IMR-90 (cell line): ENCODE data around the gene GSTM1. TPM values are rescaled to one million over a fixed set of nuclear protein-coding genes. Genes with fewer than 3 reads are reported as not detected.
"Not testable (repeated sequence)": the region's sequence is repeated elsewhere in the genome, so short reads cannot be mapped to it uniquely, and the experiment has no call there.

Experiments used
- ATAC-seq: fragments of 200-7000 bp; cut with Tn5 transposase; 2 replicates; pipeline ENCODE4 v1.9.1; 2020; ENCODE audit warnings: low read depth, mild to moderate bottlenecking, moderate library complexity
- BruUV-seq: library from RNA; stranded (reverse); fragments of 400-500 nt; replicated peaks from 2 replicates; lab custom pipeline; 2021; lab: Mats Ljungman, UMichigan
- CTCF ChIA-PET: fragments of 300-600 bp; formaldehyde crosslinking; extraction: SDS; loops from one replicate; lab custom pipeline; 2021; ENCODE audit warnings: antibody characterized with exemption; lab: Yijun Ruan, JAX
- POLR2A ChIA-PET: fragments of 300-600 bp; sonication (Branson Sonifier 250); formaldehyde crosslinking; loops from one replicate; lab custom pipeline; 2022; ENCODE audit warnings: antibody characterized with exemption; ENCODE audit not compliant: unreplicated experiment; lab: Charles Lee
- DNase-seq: peaks from one replicate; pipeline ENCODE4 v3.0.0; 2013
- H2AFZ ChIP-seq: replicated peaks from 2 replicates; pipeline ENCODE3; 2013; ENCODE audit warnings: low read length, mild to moderate bottlenecking; ENCODE audit not compliant: poor library complexity
- H2AK5ac ChIP-seq: 2 replicates; pipeline ENCODE4 v1.6.1; 2013; ENCODE audit warnings: low read depth, low read length, inconsistent platforms
- H2AK9ac ChIP-seq: replicated peaks from 2 replicates; pipeline ENCODE3; 2013; ENCODE audit warnings: mild to moderate bottlenecking, low read depth, low read length, moderate library complexity; ENCODE audit not compliant: poor library complexity
- H2BK120ac ChIP-seq: 2 replicates; pipeline ENCODE4 v1.6.1; 2013; ENCODE audit warnings: low read depth, low read length, inconsistent platforms
- H2BK15ac ChIP-seq: 3 replicates; pipeline ENCODE4 v1.6.1; 2013; ENCODE audit warnings: low read depth, low read length, inconsistent platforms
- H2BK20ac ChIP-seq: 2 replicates; pipeline ENCODE4 v1.6.1; 2013; ENCODE audit warnings: low read depth, mild to moderate bottlenecking, inconsistent platforms, low read length, moderate library complexity
- H2BK5ac ChIP-seq: 2 replicates; pipeline ENCODE4 v1.6.1; 2013; ENCODE audit warnings: mild to moderate bottlenecking, low read depth, low read length, inconsistent platforms; ENCODE audit not compliant: poor library complexity, severe bottlenecking
- H3K14ac ChIP-seq: replicated peaks from 2 replicates; pipeline ENCODE4 v1.6.1; 2013; ENCODE audit warnings: low read depth, low read length, inconsistent platforms
- H3K18ac ChIP-seq: 2 replicates; pipeline ENCODE4 v1.6.1; 2013; ENCODE audit warnings: low read depth, low read length, control low read depth
- H3K23ac ChIP-seq: 2 replicates; pipeline ENCODE4 v1.6.1; 2013; ENCODE audit warnings: low read depth, low read length, inconsistent platforms
- H3K27ac ChIP-seq: 2 replicates; pipeline ENCODE4 v1.5.1; 2013; ENCODE audit warnings: mild to moderate bottlenecking, control low read depth, low read length; ENCODE audit not compliant: insufficient read depth
- H3K27me3 ChIP-seq: 2 replicates; pipeline ENCODE4 v1.6.1; 2013; ENCODE audit warnings: low read length; ENCODE audit not compliant: control insufficient read depth, insufficient read depth
- H3K36me3 ChIP-seq: 2 replicates; pipeline ENCODE4 v1.6.1; 2013; ENCODE audit warnings: low read length, mixed read lengths; ENCODE audit not compliant: control insufficient read depth, insufficient read depth
- H3K4ac ChIP-seq: 2 replicates; pipeline ENCODE4 v1.6.1; 2013; ENCODE audit warnings: low read depth, low read length, inconsistent platforms
- H3K4me1 ChIP-seq: 2 replicates; pipeline ENCODE4 v1.6.1; 2013; ENCODE audit warnings: low read length, mixed read lengths; ENCODE audit not compliant: control insufficient read depth, insufficient read depth
- H3K4me2 ChIP-seq: 2 replicates; pipeline ENCODE4 v1.6.1; 2013; ENCODE audit warnings: low read depth, mild to moderate bottlenecking, control low read depth, low read length, moderate library complexity
- H3K4me3 ChIP-seq: 2 replicates; pipeline ENCODE4 v1.5.1; 2013; ENCODE audit warnings: low read depth, mild to moderate bottlenecking, control low read depth, low read length, moderate library complexity; ENCODE audit not compliant: insufficient read depth
- H3K56ac ChIP-seq: 2 replicates; pipeline ENCODE4 v1.6.1; 2013; ENCODE audit warnings: low read length, inconsistent platforms; ENCODE audit not compliant: insufficient read depth; ENCODE audit errors: extremely low read depth
- H3K79me1 ChIP-seq, 2 experiments: 2 replicates each; pipeline ENCODE4 v1.6.1; 2013; ENCODE audit warnings: low read length in 2 of 2, inconsistent platforms in 1 of 2, low read depth in 1 of 2
- H3K9ac ChIP-seq: 2 replicates; pipeline ENCODE4 v1.6.1; 2013; ENCODE audit warnings: low read depth, low read length, control low read depth
- H3K9me1 ChIP-seq: 2 replicates; pipeline ENCODE4 v1.6.1; 2013; ENCODE audit warnings: low read length, inconsistent platforms; ENCODE audit not compliant: insufficient read depth
- H3K9me3 ChIP-seq: 2 replicates; pipeline ENCODE4 v1.6.1; 2013; ENCODE audit warnings: low read length; ENCODE audit not compliant: control insufficient read depth, insufficient read depth
- H4K20me1 ChIP-seq: 2 replicates; pipeline ENCODE4 v1.6.1; 2013; ENCODE audit warnings: low read length, inconsistent platforms; ENCODE audit not compliant: insufficient read depth
- H4K5ac ChIP-seq: 2 replicates; pipeline ENCODE4 v1.6.1; 2013; ENCODE audit warnings: mild to moderate bottlenecking, low read depth, low read length, control low read depth
- H4K8ac ChIP-seq, 2 experiments: 2 replicates each; pipeline ENCODE4 v1.6.1; 2013; ENCODE audit warnings: low read depth in 2 of 2, low read length in 2 of 2, control low read depth in 1 of 2, inconsistent platforms in 1 of 2
- H4K91ac ChIP-seq: 2 replicates; pipeline ENCODE4 v1.6.1; 2013; ENCODE audit warnings: low read depth, low read length, inconsistent platforms; ENCODE audit not compliant: insufficient read depth
- WGBS, 2 experiments: methylation state at CpG; one replicate each; pipeline versions ENCODE4 v1.1.5 to v1.1.7; 2013; ENCODE audit warnings: missing lambda C conversion rate in 2 of 2; ENCODE audit not compliant: insufficient read length in 1 of 2; ENCODE audit errors: extremely low coverage in 2 of 2; 5-methylcytosine and 5-hydroxymethylcytosine counted together
- dilution Hi-C: fragments of 300-500 bp; cut with HindIII; formaldehyde crosslinking; loops from one replicate; pipeline ENCODE4 v1.14.3; 2018; ENCODE audit warnings: low sequenced_read_pairs; ENCODE audit not compliant: unreplicated experiment
- in situ Hi-C: fragments of 300-500 bp; cut with MboI; formaldehyde crosslinking; loops from 3 replicates; pipeline ENCODE4 v1.14.3; 2019; ENCODE audit warnings: low sequenced_read_pairs, inconsistent platforms, mixed read lengths
- intact Hi-C: fragments of 100-400 bp; cut with micrococcal nuclease; formaldehyde crosslinking; loops from 2 replicates; pipeline ENCODE4 v1.10.0; 2022
- polyA plus RNA-seq, 3 experiments: library from polyadenylated mRNA; depleted of rRNA; stranded (reverse); fragments of >200 nt; gene quantifications; 2 replicates each; pipeline ENCODE4 v1.2.3, GENCODE V29; 2012; ENCODE audit warnings: low replicate concordance in 1 of 3
- total RNA-seq: library from RNA; depleted of rRNA; stranded (reverse); fragments of >200 nt; gene quantifications from 2 replicates; pipeline ENCODE4 v1.2.3, GENCODE V29; 2012

The GSTM1 gene
- total and polyA plus RNA-seq, 2 of the 4 experiments (the other 2 are of a cell fraction) = not detected

DNA sequence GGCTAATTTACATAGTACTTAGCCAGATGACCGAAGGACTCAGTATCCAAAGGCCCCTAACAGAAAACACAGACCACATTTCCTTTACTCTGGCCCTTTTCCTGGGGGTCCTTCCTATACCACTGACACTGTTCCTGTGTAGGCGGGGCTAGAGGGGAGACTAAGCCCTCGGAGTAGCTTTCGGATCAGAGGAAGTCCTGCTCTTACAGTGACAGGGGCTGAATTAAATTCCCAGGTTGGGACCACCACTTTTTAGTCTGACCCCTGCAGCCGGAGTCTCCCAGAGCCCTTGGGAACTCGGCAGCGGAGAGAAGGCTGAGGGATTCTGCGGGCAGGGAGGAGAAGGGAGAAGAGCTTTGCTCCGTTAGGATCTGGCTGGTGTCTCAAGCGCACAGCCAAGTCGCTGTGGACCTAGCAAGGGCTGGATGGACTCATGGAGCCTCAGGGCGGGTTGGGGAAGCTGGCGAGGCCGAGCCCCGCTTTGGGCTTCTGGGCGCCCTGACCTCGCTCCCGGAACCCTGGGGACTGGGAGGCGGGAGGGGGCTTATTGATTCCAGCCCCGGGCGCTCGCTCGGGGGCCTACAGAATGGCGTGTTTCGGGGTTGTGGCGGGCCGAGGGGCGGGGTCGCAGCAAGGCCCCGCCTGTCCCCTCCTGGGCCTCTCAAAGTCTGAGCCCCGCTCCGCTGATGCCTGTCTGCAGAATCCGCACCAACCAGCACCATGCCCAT lies 24.1 kb downstream of the GSTM1 start, which contains the start of gene GSTM5:
Gene GSTM5 (plus strand): TSS at position 659 of the 728 bp plus-strand sequence. CDS start 62 bp downstream, at position 721.
- H3K14ac ChIP-seq, intact Hi-C loops, H3K4ac ChIP-seq, H2BK120ac ChIP-seq, H2BK20ac ChIP-seq, H3K56ac ChIP-seq, H2AK5ac ChIP-seq, H3K4me2 ChIP-seq, H2BK5ac ChIP-seq, dilution Hi-C loops, H3K4me3 ChIP-seq, H4K91ac ChIP-seq, H3K23ac ChIP-seq, H3K9ac ChIP-seq, H4K20me1 ChIP-seq, H4K5ac ChIP-seq, H3K36me3 ChIP-seq, H2AK9ac ChIP-seq, H3K9me1 ChIP-seq, BruUV-seq, DNase-seq, H3K4me1 ChIP-seq, H3K79me1 ChIP-seq, H4K8ac ChIP-seq, H3K18ac ChIP-seq, H3K27ac ChIP-seq, in situ Hi-C loops, H2BK15ac ChIP-seq, H3K9me3 ChIP-seq, POLR2A ChIA-PET, H3K27me3 ChIP-seq: not testable (repeated sequence)
- CTCF ChIA-PET = interaction anchor here (0.6 kb wide), 1 partner anchor 308 kb away, joined by 9 read pairs; no protein-coding TSS in a partner anchor
- peak within 1 kb of the TSS; percentile 72 for H2AFZ ChIP-seq
- peak; percentile 57 for ATAC-seq
- 13% methylated on average over 9 of the region's 33 CpGs; no CpG with 5 or more reads in 1 of the 2 experiments for WGBS, 2 experiments
